GM18499 (cell line): ENCODE measurements around the gene MYOZ3.

Experiments used
- ATAC-seq: cut with Tn5 transposase; IDR thresholded peaks from one replicate; pipeline ENCODE4 v1.9.1; 2021; ENCODE audit warnings: moderate number of reproducible peaks; ENCODE audit not compliant: insufficient read depth, unreplicated experiment

MYOZ3 gene

DNA sequence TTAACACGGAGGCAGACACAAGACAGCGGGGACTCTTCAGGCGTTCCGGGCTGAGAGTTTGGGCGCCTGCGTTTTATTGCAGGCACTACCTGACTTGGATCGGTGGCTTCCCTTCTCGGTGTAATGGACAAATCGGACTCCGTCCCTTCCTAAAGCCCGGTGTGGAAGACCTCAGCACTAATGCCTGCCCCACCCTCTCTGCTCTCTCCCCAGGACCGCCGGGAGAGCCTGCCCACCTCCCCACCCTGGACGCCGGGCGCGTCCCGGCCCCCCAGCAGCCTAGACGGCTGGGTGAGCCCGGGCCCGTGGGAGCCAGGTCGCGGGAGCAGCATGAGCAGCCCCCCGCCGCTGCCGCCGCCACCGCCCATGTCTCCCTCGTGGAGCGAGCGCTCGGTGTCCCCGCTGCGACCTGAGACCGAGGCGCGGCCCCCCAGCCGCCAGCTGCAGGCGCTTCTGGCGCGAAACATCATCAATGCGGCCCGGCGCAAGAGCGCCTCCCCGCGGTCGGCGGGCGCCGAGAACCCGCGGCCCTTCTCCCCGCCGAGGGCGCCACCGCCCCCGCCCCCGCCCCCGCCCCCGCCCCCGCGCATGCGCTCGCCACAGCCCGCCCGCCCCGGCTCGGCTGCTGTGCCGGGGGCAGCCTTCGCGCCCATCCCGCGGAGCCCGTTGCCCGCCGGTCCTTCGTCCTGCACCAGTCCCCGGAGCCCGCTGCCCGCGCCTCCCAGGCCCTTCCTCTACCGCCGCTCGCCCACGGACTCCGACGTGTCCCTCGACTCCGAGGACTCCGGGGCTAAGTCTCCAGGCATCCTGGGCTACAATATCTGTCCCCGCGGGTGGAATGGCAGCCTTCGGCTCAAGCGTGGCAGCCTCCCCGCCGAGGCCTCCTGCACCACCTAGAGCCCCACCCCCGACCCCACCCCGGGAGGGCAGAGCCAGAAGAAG, 4.6 kb upstream of the MYOZ3 start:
- peak; percentile 46 for ATAC-seq

DNA sequence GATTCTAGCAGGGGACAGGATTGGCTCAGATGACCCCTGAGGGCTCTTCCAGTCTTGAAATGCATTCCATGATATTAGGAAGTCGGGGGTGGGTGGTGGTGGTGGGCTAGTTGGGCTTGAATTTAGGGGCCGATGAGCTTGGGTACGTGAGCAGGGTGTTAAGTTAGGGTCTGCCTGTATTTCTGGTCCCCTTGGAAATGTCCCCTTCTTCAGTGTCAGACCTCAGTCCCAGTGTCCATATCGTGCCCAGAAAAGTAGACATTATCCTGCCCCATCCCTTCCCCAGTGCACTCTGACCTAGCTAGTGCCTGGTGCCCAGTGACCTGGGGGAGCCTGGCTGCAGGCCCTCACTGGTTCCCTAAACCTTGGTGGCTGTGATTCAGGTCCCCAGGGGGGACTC, 2.9 kb upstream of the MYOZ3 start:
- no peak for ATAC-seq

- ATAC-seq: no peak
These were observed 2.3 kb upstream of the MYOZ3 start for GRCh38 chr5:150658699-150659265.

- no peak for ATAC-seq
These were observed 1.5 kb upstream of the MYOZ3 start for GRCh38 chr5:150659360-150660107.

- ATAC-seq: no peak
These were observed 781 bp upstream of the MYOZ3 start for GRCh38 chr5:150660108-150660831.

- no peak for ATAC-seq
These were observed 958 bp downstream of the MYOZ3 start for GRCh38 chr5:150661821-150662596.

- ATAC-seq: no peak
These were observed 1.9 kb downstream of the MYOZ3 start for GRCh38 chr5:150662731-150663516.

DNA sequence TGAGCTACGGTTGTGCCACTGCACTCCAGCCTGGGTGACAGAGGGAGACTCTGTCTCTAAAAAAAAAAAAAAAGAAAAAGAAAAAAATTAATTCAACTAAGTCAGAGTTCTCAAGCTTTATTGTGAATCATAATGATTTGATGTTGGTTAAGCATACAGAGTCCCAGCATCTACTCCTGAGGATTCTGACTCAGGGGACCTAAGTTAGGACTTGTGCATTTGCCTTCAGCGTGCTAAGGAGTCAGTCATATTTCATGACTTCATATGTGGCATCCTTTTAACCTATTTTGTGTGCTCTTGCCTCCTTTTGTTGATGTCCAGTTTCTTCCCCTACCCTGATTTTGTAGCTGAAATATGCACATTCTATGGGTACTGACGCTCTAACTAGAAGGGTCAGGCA, 2.9 kb downstream of the MYOZ3 start:
- no peak for ATAC-seq

GRCh38 chr5:150665044-150665443, 4.0 kb downstream of the MYOZ3 start:
- ATAC-seq: no peak

GRCh38 chr5:150670275-150670947, 9.4 kb downstream of the MYOZ3 start:
- ATAC-seq: no peak

GRCh38 chr5:150670948-150671310, 9.9 kb downstream of the MYOZ3 start:
- ATAC-seq: no peak

DNA sequence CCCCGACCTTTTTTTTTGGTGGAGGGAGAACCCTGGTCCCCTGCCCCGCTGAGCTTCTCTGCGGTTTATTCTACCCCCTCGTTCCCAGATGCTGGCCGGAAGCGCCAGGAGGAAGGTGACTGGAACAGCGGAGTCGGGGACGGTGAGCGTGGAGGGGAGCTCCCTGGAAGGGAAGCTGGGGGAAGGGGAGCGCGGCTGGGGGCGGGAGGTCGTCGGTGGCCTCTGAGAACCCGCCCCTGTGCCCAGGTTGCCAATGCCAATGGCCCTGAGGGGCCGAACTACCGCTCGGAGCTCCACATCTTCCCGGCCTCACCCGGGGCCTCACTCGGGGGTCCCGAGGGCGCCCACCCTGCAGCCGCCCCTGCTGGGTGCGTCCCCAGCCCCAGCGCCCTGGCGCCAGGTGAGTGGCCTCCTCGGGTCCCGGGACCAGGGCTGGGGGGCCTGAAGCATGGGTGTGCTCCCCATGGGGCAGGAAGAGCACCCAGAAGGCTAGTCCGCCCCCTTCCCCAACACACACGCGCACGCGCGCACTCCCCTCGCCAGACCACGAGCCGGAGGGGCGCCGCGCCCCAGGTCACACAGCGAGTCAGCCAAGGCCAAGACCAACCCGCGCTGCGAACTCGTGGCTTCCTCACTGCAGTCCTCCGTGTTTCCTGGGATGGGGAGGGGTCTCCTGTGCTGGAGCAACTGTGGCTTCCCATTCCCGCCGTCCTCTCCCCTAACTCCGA, 10.6 kb downstream of the MYOZ3 start:
- no peak for ATAC-seq

- no peak for ATAC-seq
These were observed 11.3 kb downstream of the MYOZ3 start for GRCh38 chr5:150672237-150672883.

DNA sequence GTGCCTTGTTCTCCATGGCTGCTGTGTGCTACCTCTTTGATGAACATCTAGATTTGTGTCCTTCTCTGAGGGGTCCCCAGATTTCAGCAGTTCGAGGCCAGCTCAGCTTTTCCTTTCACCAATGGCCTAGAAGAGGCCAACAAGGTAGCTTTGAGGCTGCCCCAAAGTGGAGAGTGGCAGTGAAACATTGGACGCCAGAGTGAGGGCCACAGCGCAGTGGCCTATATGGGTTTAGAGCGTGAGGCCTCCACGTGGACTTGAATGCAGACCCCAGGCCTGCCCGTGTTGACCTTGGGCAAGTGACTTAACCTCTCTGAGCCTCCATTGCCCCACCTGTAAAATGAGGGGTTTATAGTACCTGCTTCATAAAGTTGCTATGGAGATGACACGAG, 11.8 kb downstream of the MYOZ3 start:
- no peak for ATAC-seq

DNA sequence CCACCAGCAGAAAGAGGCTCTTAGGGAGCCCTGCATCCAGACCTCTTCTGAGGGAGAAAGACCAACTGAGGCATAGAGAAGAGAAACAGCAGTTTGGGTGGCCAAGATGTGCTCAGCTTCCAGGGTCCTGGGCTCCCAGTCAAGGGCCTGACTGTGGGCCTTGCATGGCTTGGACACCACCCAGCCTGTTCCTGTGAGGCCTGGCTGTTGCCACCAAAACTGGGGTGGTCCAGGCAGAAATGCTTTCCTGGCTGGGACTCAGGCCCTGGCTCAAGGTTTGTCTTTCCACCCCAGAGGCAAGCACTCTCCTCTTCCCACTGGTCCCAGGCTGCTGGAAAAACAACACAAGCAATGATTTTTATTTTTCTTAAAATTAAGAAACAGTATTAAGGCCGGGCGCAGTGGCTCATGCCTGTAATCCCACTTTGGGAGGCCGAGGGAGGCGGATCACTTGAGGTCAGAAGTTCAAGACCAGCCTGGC, 13.3 kb downstream of the MYOZ3 start:
- ATAC-seq: no peak

- ATAC-seq: no peak
These were observed 14.0 kb downstream of the MYOZ3 start for GRCh38 chr5:150675069-150675468.

- ATAC-seq: no peak
These were observed 15.5 kb downstream of the MYOZ3 start for GRCh38 chr5:150676578-150676977.
